Esophagus muscularis mucosa (tissue), 4 donors: ENCODE results near the gene CAV1. TPM values are rescaled to one million over a fixed set of nuclear protein-coding genes. Genes with fewer than 3 reads are reported as not detected.

Experiments used
- DNase-seq: peaks from one replicate; pipeline ENCODE4 v3.0.0-alpha.2; 2017; ENCODE audit errors: extremely low spot score
- H3K27ac ChIP-seq, 4 donors: fragments of 200-600 bp; sonication (generic); replicated peaks in 1 of 4; 1 replicate in 3 of 4; 2 replicates in 1 of 4; pipeline ENCODE4 v1.5.1; 2016 to 2019; ENCODE audit warnings: mild to moderate bottlenecking in 1 of 4
- H3K27me3 ChIP-seq, 4 donors: fragments of 200-600 bp; sonication (generic); one replicate each; pipeline versions ENCODE4 v1.5.1 to v1.6.0; 2016 to 2019
- H3K36me3 ChIP-seq, 4 donors: fragments of 200-600 bp; sonication (generic); one replicate each; pipeline ENCODE4 v1.5.1; 2016 to 2019
- H3K4me1 ChIP-seq, 4 donors: fragments of 200-600 bp; sonication (generic); one replicate each; pipeline ENCODE4 v1.5.1; 2016 to 2019
- H3K4me3 ChIP-seq, 4 donors: fragments of 200-600 bp; sonication (generic); 1 replicate in 2 of 4; 2 replicates in 2 of 4; pipeline ENCODE4 v1.5.1; 2016 to 2019; ENCODE audit warnings: mild to moderate bottlenecking in 4 of 4, moderate library complexity in 1 of 4
- H3K9me3 ChIP-seq, 4 donors: fragments of 200-600 bp; sonication (generic); 1 replicate in 3 of 4; 2 replicates in 1 of 4; pipeline ENCODE4 v1.5.1; 2016 to 2019
- CTCF ChIP-seq, 3 experiments: fragments of 200-600 bp in 2 of 3; fragments of 450-650 bp in 1 of 3; sonication (generic) in 2 of 3; IDR thresholded peaks; one replicate each; pipeline ENCODE4 v1.5.1; 2017 to 2019; ENCODE audit warnings: antibody characterized with exemption in 3 of 3, mild to moderate bottlenecking in 2 of 3, moderate library complexity in 1 of 3
- EP300 ChIP-seq: sonication (generic); formaldehyde crosslinking; IDR thresholded peaks from one replicate; pipeline ENCODE4 v1.6.1; 2017; ENCODE audit warnings: antibody characterized with exemption
- POLR2A ChIP-seq: fragments of 450-650 bp; IDR thresholded peaks from one replicate; pipeline ENCODE4 v1.6.1; 2017; ENCODE audit warnings: antibody characterized with exemption, moderate library complexity, mild to moderate bottlenecking, low read depth
- POLR2AphosphoS5 ChIP-seq, 2 donors: sonication (generic); formaldehyde crosslinking; IDR thresholded peaks; one replicate each; pipeline ENCODE4 v1.6.1; 2017; ENCODE audit warnings: antibody characterized with exemption in 2 of 2
- WGBS: methylation state at CpG from one replicate; pipeline ENCODE4 v1.1.5; 2018; 5-methylcytosine and 5-hydroxymethylcytosine counted together
- intact Hi-C: fragments of 100-400 bp; cut with DNase I; formaldehyde crosslinking; loops from one replicate; pipeline ENCODE4 v1.15.1; 2023
- total RNA-seq, 4 donors: library from RNA; depleted of rRNA; stranded (reverse); fragments of >200 nt; gene quantifications; one replicate each; pipeline versions ENCODE4 v1.1.0 to v1.2.1, GENCODE V29; 2016

CAV1 gene
- total RNA-seq, 4 donors from 2014 or later = 434 to 638 (median 591) TPM

- H3K27ac ChIP-seq = peak overlapping the region; percentile 91 to 99 (median 96)
- H3K36me3 ChIP-seq = peaks cover 8 to 41% (median 19%) of the 10 kb centered on the region in 4 donors
- H3K9me3 ChIP-seq = no peaks in the 10 kb centered on the region
- H3K4me1 ChIP-seq = peaks cover 29 to 83% (median 79%) of the 10 kb centered on the region in 4 donors
- no peak for TF ChIP-seq POLR2AphosphoS5 (IDR thresholded peaks at IDR 0.05)
- TF ChIP-seq POLR2A = no peak
- H3K27me3 ChIP-seq = no peaks in the 10 kb centered on the region
- intact Hi-C loops = loop anchor here (5.0 to 10.0 kb wide), 3 partner anchors 60 to 173 kb away; no protein-coding TSS in a partner anchor
- peak overlapping the region; percentile 65 to 91 (median 81) for H3K4me3 ChIP-seq
- no peak for DNase-seq
- WGBS = 36% methylated on average over 3 of the region's 3 CpGs
Measured at GRCh38 chr7:116527521-116527920, 2.7 kb downstream of the CAV1 start.

GRCh38 chr7:116528008-116528789 is 3.4 kb downstream of the CAV1 start:
- DNase-seq = no peak
- Histone ChIP-seq H3K27me3 (no peaks in the 10 kb centered on the region), H3K4me1 (peaks cover 34 to 88% (median 85%) of the 10 kb centered on the region in 4 donors), H3K4me3 (peak overlapping the region; percentile 65 to 91 (median 81)), H3K27ac (peak overlapping the region; percentile 91 to 99 (median 96)), H3K9me3 (no peaks in the 10 kb centered on the region), H3K36me3 (peaks cover 10 to 41% (median 22%) of the 10 kb centered on the region in 4 donors)
- intact Hi-C loops = loop anchor here (5.0 to 10.0 kb wide), 3 partner anchors 59 to 173 kb away; no protein-coding TSS in a partner anchor
- TF ChIP-seq POLR2AphosphoS5 (IDR thresholded peaks at IDR 0.05) = peak; percentile 55 to 67
- no peak for TF ChIP-seq CTCF (IDR thresholded peaks at IDR 0.05)
- TF ChIP-seq POLR2A = no peak
- WGBS = 38% methylated on average over 3 of the region's 3 CpGs

GRCh38 chr7:116529250-116529649 is 4.4 kb downstream of the CAV1 start:
- intact Hi-C loops = loop anchor here (5.0 to 10.0 kb wide), 3 partner anchors 58 to 174 kb away; no protein-coding TSS in a partner anchor
- Histone ChIP-seq H3K27me3 (no peaks in the 10 kb centered on the region), H3K27ac (peak overlapping the region in 3 of 4 donors; percentile 95 to 99 (median 97)), H3K9me3 (no peaks in the 10 kb centered on the region), H3K4me1 (peaks cover 33 to 88% (median 80%) of the 10 kb centered on the region in 4 donors), H3K4me3 (peak overlapping the region; percentile 65 to 91 (median 81)), H3K36me3 (peaks cover 10 to 49% (median 22%) of the 10 kb centered on the region in 4 donors)
- no peak for DNase-seq
- WGBS = 27% methylated on average over 1 of the region's 1 CpG
- TF ChIP-seq POLR2AphosphoS5 (IDR thresholded peaks at IDR 0.05) = no peak
- TF ChIP-seq POLR2A = no peak
- no peak for TF ChIP-seq EP300
- TF ChIP-seq CTCF (IDR thresholded peaks at IDR 0.05) = no peak

GRCh38 chr7:116530107-116530820 is 5.4 kb downstream of the CAV1 start:
- DNase-seq = no peak
- no peak for TF ChIP-seq POLR2AphosphoS5 (IDR thresholded peaks at IDR 0.05)
- TF ChIP-seq POLR2A = no peak
- no peak for TF ChIP-seq CTCF (IDR thresholded peaks at IDR 0.05)
- Histone ChIP-seq H3K4me1 (peaks cover 42 to 88% (median 83%) of the 10 kb centered on the region in 4 donors), H3K4me3 (peak overlapping the region; percentile 65 to 91 (median 81)), H3K36me3 (peaks cover 10 to 49% (median 22%) of the 10 kb centered on the region in 4 donors), H3K27ac (peak overlapping the region; percentile 4 to 99 (median 66)), H3K9me3 (no peaks in the 10 kb centered on the region), H3K27me3 (no peaks in the 10 kb centered on the region)
- intact Hi-C loops = no loop called here
- 55% methylated on average over 3 of the region's 3 CpGs for WGBS
